ENCODE results near the gene SYT1.

DNA sequence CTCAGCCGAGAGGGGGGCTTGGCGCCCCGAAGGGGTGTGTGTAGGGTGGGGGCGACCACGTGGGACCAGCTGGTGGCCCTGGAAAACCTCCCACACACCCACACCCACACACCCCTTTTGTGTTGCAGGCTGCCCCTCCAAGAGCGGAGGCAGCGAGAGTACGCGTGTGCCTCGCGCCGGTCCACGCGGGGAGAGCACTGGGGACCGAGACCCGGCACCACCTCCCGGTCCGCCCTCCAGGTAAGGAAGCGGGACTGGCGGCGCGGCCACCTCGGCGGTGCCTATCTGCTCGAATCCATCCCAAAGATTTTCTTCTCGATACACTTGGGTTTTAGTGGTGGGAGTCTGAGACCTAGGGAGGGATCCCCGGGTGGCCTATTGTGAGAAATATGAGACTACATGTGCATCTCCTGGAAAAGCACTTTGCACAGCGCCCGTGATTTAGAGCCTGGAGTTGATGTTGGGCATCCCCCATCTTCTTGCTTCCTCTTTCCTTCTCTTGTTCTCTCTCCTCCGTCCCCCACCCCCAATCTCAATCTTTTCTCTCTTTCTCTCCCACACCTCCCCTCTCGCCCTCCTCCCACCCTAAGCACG is 393 bp downstream of the SYT1 start:
- TF ChIP-seq REST (IDR thresholded peaks at IDR 0.05; ENCODE audit: insufficient read depth in 1 of 2, low read depth in 2 of 2, low read length in 2 of 2) (no peak), POLR2AphosphoS5 (IDR thresholded peaks at IDR 0.05; ENCODE audit: low read depth, low read length) (no peak), SIN3A (IDR thresholded peaks at IDR 0.05; ENCODE audit: borderline replicate concordance, insufficient read depth, low read length) (no peak)
